Vagina (tissue), 2 donors: ENCODE measurements around the gene TUBB3. TPM values are rescaled to one million over a fixed set of nuclear protein-coding genes. Genes with fewer than 3 reads are reported as not detected.

Experiments
- DNase-seq, 2 donors: peaks; one replicate each; pipeline ENCODE4 v3.0.0-alpha.2; 2017; ENCODE audit errors: extremely low spot score in 2 of 2
- H3K27ac ChIP-seq: fragments of 200-600 bp; sonication (generic); one replicate; pipeline ENCODE4 v1.5.1; 2019
- H3K27me3 ChIP-seq: fragments of 200-600 bp; sonication (generic); one replicate; pipeline ENCODE4 v1.5.1; 2019
- H3K36me3 ChIP-seq, 2 donors: fragments of 200-600 bp; sonication (generic); one replicate each; pipeline ENCODE4 v1.5.1; 2017 to 2019
- H3K4me1 ChIP-seq: fragments of 200-600 bp; sonication (generic); one replicate; pipeline ENCODE4 v1.5.1; 2019
- H3K4me3 ChIP-seq, 2 donors: fragments of 200-600 bp; sonication (generic); 1 replicate in 1 of 2; 2 replicates in 1 of 2; pipeline ENCODE4 v1.5.1; 2016 to 2019
- H3K9me3 ChIP-seq: fragments of 200-600 bp; sonication (generic); one replicate; pipeline ENCODE4 v1.5.1; 2019
- CTCF ChIP-seq, 3 experiments: fragments of 450-650 bp in 2 of 3; fragments of 200-600 bp in 1 of 3; sonication (generic) in 1 of 3; IDR thresholded peaks; one replicate each; pipeline ENCODE4 v1.5.1; 2017 to 2019; ENCODE audit warnings: antibody characterized with exemption in 3 of 3, mild to moderate bottlenecking in 2 of 3, moderate library complexity in 2 of 3
- POLR2A ChIP-seq, 2 donors: fragments of 450-650 bp; IDR thresholded peaks; one replicate each; pipeline ENCODE4 v1.6.1; 2017; ENCODE audit warnings: antibody characterized with exemption in 2 of 2, mild to moderate bottlenecking in 2 of 2, moderate library complexity in 2 of 2
- POLR2AphosphoS5 ChIP-seq, 2 donors: sonication (generic); formaldehyde crosslinking; IDR thresholded peaks; one replicate each; pipeline ENCODE4 v1.9.0; 2017; ENCODE audit warnings: antibody characterized with exemption in 2 of 2, mild to moderate bottlenecking in 2 of 2, low read depth in 1 of 2; ENCODE audit not compliant: insufficient read depth in 1 of 2
- intact Hi-C: fragments of 100-400 bp; cut with DNase I; formaldehyde crosslinking; loops from one replicate; pipeline ENCODE4 v1.15.1; 2023
- total RNA-seq: library from RNA; depleted of rRNA; stranded (reverse); fragments of >200 nt; gene quantifications from one replicate; pipeline ENCODE4 v1.2.3, GENCODE V29; 2016

The TUBB3 gene
- total RNA-seq, 1 donor from 2014 or later, result 19.2 TPM

GRCh38 chr16:89958596-89958995 lies 35.5 kb downstream of the TUBB3 start:
- Histone ChIP-seq H3K4me3 (no peak overlapping the region), H3K27ac (no peak overlapping the region), H3K4me1 (no peaks in the 10 kb centered on the region), H3K36me3 (peaks cover 0 to 26% of the 10 kb centered on the region in 2 donors), H3K27me3 (no peaks in the 10 kb centered on the region), H3K9me3 (no peaks in the 10 kb centered on the region)
- TF ChIP-seq POLR2AphosphoS5 (IDR thresholded peaks at IDR 0.05; ENCODE audit: insufficient read depth in 1 of 2, low read depth in 1 of 2) (no peak), POLR2A (IDR thresholded peaks at IDR 0.05) (no peak), CTCF (IDR thresholded peaks at IDR 0.05) (no peak)
- DNase-seq, result no peak
- intact Hi-C loops, result no loop called here

GRCh38 chr16:89960966-89961365 lies 37.8 kb downstream of the TUBB3 start:
- Histone ChIP-seq H3K27me3 (no peaks in the 10 kb centered on the region), H3K9me3 (no peaks in the 10 kb centered on the region), H3K4me3 (no peak overlapping the region), H3K36me3 (peaks cover 0 to 25% of the 10 kb centered on the region in 2 donors), H3K4me1 (no peaks in the 10 kb centered on the region), H3K27ac (no peak overlapping the region)
- intact Hi-C loops, result no loop called here
- no peak for DNase-seq
- TF ChIP-seq CTCF (IDR thresholded peaks at IDR 0.05) (no peak), POLR2AphosphoS5 (IDR thresholded peaks at IDR 0.05; ENCODE audit: insufficient read depth in 1 of 2, low read depth in 1 of 2) (no peak), POLR2A (IDR thresholded peaks at IDR 0.05) (no peak)

GRCh38 chr16:89961920-89962319 lies 38.8 kb downstream of the TUBB3 start:
- Histone ChIP-seq H3K36me3 (peaks cover 0 to 20% of the 10 kb centered on the region in 2 donors), H3K9me3 (no peaks in the 10 kb centered on the region), H3K27ac (no peak overlapping the region), H3K4me3 (no peak overlapping the region), H3K27me3 (no peaks in the 10 kb centered on the region), H3K4me1 (no peaks in the 10 kb centered on the region)
- no peak for DNase-seq
- TF ChIP-seq CTCF (IDR thresholded peaks at IDR 0.05) (no peak), POLR2AphosphoS5 (IDR thresholded peaks at IDR 0.05; ENCODE audit: insufficient read depth in 1 of 2, low read depth in 1 of 2) (no peak), POLR2A (IDR thresholded peaks at IDR 0.05) (no peak)
- intact Hi-C loops, result no loop called here

DNA sequence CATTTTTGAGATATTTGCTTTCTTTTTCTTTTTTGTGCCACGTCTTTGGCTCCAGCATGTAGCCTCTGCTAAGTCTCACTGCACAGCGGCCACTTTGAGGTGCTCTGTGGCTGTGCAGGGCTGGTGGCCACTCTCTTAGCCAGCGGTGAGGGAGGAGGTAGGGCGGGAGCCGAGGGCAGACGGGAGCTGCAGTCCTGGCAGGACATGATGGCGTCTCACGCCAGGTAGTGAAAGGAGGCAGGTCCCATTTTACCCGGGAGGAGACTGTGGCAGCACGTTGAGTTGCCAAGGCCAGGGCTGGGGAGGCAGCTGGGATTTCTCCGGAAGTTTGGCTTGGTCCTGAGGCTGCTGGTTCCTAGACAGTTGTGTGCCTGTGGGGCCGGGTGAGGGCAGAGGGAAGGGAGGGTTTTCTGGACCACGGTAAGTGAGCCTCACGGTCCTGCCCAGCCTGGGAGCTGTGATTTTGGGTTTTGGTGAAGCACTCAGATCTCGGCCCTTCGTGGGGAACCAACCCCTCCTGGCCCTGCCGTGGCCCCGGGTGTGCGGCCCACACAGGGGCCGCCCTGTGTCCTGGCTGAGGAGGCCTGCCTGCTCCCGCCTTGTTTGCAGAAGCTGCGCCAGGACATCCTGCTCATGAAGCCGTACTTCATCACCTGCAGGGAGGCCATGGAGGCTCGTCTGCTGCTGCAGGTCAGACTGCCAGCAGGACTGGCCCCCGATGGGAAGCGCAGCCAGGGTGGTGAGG lies 39.8 kb downstream of the TUBB3 start:
- TF ChIP-seq POLR2A (IDR thresholded peaks at IDR 0.05) (no peak), CTCF (IDR thresholded peaks at IDR 0.05) (no peak), POLR2AphosphoS5 (IDR thresholded peaks at IDR 0.05; ENCODE audit: insufficient read depth in 1 of 2, low read depth in 1 of 2) (no peak)
- Histone ChIP-seq H3K36me3 (peaks cover 0 to 15% of the 10 kb centered on the region in 2 donors), H3K27me3 (no peaks in the 10 kb centered on the region), H3K4me1 (no peaks in the 10 kb centered on the region), H3K27ac (no peak overlapping the region), H3K4me3 (no peak overlapping the region), H3K9me3 (no peaks in the 10 kb centered on the region)
- intact Hi-C loops, result no loop called here
- no peak for DNase-seq

DNA sequence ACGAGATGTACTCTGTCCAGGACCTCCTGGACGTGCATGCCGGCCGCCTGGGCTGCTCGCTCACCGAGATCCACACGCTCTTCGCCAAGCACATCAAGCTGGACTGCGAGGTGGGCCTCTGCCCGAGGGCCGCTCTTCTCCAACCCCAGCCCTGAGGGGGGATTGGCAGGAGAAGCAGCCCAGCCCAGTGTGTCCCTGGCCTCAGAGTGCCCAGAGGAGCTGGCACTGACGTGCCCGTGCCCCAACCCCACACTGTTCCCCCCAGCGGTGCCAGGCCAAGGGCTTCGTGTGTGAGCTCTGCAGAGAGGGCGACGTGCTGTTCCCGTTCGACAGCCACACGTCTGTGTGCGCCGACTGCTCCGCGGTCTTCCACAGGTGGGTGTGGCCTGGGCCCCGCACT lies 41.1 kb downstream of the TUBB3 start:
- Histone ChIP-seq H3K36me3 (peaks cover 0 to 5% of the 10 kb centered on the region in 2 donors), H3K4me1 (no peaks in the 10 kb centered on the region), H3K9me3 (no peaks in the 10 kb centered on the region), H3K27me3 (no peaks in the 10 kb centered on the region), H3K4me3 (no peak overlapping the region), H3K27ac (no peak overlapping the region)
- TF ChIP-seq POLR2A (IDR thresholded peaks at IDR 0.05), result no peak
- TF ChIP-seq CTCF (IDR thresholded peaks at IDR 0.05), result no peak
- TF ChIP-seq POLR2AphosphoS5 (IDR thresholded peaks at IDR 0.05; ENCODE audit: insufficient read depth in 1 of 2, low read depth in 1 of 2), result no peak
- DNase-seq, result no peak
- intact Hi-C loops, result no loop called here
